ENCODE results near the gene RHCE. TPM values are rescaled to one million over a fixed set of nuclear protein-coding genes. Genes with fewer than 3 reads are reported as not detected.
"Not testable (repeated sequence)": the region's sequence is repeated elsewhere in the genome, so short reads cannot be mapped to it uniquely, and the experiment has no call there.

Gene RHCE
- total RNA-seq, 4 donors from 2014 or later: 0.33 to 1.5 (median 0.39) TPM; not detected in 1

DNA sequence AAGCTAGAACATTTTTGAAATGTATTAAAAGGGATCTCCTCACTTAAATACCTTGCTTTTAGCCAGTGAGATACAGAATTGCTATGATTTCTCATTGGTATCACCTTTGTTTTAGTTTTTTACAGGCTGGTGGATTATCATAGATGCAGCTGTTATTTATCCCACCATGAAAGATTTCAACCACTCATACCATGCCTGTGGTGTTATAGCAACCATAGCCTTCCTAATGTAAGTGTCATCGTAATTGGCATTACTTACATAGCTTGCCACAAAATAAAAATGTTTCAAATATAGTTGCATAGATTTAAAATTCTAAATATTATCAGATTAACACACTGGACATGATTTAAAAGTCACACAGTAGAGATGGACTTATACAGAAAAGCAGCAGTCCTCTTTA is 77.8 kb downstream of the RHCE start:
- no peaks in the 10 kb centered on the region for H3K9me3 ChIP-seq
- intact Hi-C loops (cut with DNase I): loop anchor here (10.0 kb wide), 1 partner anchor 88 kb away; no protein-coding TSS in a partner anchor
- no peak overlapping the region for H3K27ac ChIP-seq
- 93% methylated on average over 1 of the region's 1 CpG for WGBS, 2 donors
- TF ChIP-seq POLR2A (IDR thresholded peaks at IDR 0.05): no peak
- TF ChIP-seq, protein P1, sequence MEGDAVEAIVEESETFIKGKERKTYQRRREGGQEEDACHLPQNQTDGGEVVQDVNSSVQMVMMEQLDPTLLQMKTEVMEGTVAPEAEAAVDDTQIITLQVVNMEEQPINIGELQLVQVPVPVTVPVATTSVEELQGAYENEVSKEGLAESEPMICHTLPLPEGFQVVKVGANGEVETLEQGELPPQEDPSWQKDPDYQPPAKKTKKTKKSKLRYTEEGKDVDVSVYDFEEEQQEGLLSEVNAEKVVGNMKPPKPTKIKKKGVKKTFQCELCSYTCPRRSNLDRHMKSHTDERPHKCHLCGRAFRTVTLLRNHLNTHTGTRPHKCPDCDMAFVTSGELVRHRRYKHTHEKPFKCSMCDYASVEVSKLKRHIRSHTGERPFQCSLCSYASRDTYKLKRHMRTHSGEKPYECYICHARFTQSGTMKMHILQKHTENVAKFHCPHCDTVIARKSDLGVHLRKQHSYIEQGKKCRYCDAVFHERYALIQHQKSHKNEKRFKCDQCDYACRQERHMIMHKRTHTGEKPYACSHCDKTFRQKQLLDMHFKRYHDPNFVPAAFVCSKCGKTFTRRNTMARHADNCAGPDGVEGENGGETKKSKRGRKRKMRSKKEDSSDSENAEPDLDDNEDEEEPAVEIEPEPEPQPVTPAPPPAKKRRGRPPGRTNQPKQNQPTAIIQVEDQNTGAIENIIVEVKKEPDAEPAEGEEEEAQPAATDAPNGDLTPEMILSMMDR (IDR thresholded peaks at IDR 0.05): no peak
- H3K4me3 ChIP-seq (replicated peaks in 1 of 3): no peak overlapping the region
- H3K4me1 ChIP-seq: peaks cover 13 to 15% of the 10 kb centered on the region in 2 donors
- DNase-seq: no peak
- H3K27me3 ChIP-seq: no peaks in the 10 kb centered on the region
- H3K36me3 ChIP-seq: peaks cover 0 to 8% of the 10 kb centered on the region in 2 donors

DNA sequence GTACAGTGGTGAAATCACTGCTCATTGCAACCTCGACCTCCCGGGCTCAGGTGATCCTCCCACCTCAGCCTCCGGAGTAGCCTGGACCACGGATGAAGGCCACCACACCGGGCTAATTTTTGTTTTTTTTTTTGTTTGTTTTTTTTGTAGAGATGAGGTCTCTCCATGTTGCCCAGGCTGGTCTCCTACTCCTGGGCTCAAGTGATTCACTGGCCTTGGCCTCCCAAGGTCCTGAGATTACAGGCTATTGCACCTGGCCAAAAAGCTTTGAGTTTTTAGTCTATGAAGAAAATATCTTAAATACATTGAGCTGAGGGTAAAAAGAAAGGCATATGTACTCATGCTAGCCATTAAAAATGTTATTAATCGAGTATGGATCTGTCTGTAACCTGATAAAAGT is 78.9 kb downstream of the RHCE start:
- Histone ChIP-seq H3K4me3 (replicated peaks in 1 of 3) (no peak overlapping the region), H3K36me3 (peaks cover 0 to 3% of the 10 kb centered on the region in 2 donors), H3K27ac (no peak overlapping the region), H3K9me3 (no peaks in the 10 kb centered on the region), H3K4me1 (peaks cover 13 to 15% of the 10 kb centered on the region in 2 donors), H3K27me3 (no peaks in the 10 kb centered on the region)
- WGBS, 2 donors: 85 to 87% methylated on average over 6 of the region's 6 CpGs
- intact Hi-C loops (cut with DNase I): loop anchor here (10.0 kb wide), 1 partner anchor 87 kb away; no protein-coding TSS in a partner anchor
- TF ChIP-seq, protein P1 (IDR thresholded peaks at IDR 0.05): no peak
- no peak for TF ChIP-seq POLR2A (IDR thresholded peaks at IDR 0.05)
- no peak for DNase-seq

DNA sequence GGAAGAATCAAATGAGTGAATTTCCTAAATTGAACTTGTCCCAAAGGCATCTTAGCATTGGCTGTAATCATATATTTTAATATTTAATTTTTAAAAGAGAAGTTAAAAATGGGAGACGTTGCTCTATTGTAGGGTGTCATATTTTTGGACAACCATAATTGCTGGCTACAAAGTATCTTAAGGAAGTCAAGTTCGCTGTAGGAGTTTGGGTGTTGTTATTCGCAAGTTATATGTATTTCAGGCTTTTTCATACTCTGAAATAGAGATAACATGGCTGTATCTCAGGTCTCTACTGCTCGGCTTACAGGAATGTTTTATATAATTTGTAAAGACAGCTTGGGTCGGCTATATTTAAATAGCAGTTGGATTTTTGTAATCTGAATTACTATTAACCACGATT is 81.6 kb downstream of the RHCE start:
- Histone ChIP-seq H3K27me3 (no peaks in the 10 kb centered on the region), H3K27ac (peak overlapping the region; percentile 83 to 99 (median 93)), H3K9me3 (no peaks in the 10 kb centered on the region), H3K4me3 (replicated peaks in 1 of 3) (peak overlapping the region; percentile 69 to 99 (median 98)), H3K36me3 (no peaks in the 10 kb centered on the region), H3K4me1 (peaks cover 13 to 15% of the 10 kb centered on the region in 2 donors)
- no peak for TF ChIP-seq POLR2A (IDR thresholded peaks at IDR 0.05)
- 1% methylated on average over 6 of the region's 6 CpGs for WGBS, 2 donors
- no peak for DNase-seq
- intact Hi-C loops (cut with DNase I): no loop called here

DNA sequence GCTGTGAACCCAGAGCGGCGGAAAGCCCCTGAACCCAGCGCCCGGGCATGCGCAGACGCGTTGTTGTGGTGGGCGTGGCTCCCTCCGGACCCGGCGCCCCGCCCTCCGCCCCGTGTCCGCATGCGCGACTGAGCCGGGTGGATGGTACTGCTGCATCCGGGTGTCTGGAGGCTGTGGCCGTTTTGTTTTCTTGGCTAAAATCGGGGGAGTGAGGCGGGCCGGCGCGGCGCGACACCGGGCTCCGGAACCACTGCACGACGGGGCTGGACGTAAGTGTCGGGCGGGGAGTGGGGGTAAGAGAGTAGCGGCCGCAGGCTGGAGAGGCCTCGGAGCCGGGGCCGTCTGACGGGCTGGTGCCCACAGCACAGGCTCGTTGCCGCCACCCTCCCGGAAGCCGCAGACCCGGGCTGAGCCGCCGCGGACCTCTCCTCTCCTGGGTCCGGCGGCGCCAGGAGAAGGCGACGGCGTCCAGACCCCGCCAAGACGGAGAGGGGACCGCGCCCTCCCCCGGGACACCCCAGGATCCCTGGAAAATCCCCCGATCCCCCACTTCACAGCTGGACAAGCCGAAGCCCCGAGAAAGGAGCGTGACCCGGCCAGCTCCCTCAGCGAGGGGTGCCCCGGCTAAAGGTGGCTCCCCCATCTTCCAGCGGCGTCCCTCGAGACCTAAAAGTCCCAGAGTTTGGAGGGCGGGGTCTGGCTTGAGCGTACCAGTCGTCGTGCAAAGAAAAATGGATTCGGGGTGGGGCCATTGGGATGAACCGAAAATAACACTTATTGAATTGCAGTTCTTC is 82.2 kb downstream of the RHCE start, which contains the start of gene TMEM50A:
Gene TMEM50A, plus strand, starts transcription at position 147 of the 794 bp plus-strand sequence. CDS start 2,153 bp downstream, outside the sequence.
- peak within 1 kb of the TSS; percentile 83 to 99 (median 93) for H3K27ac ChIP-seq
- intact Hi-C loops (cut with DNase I): no loop called here

DNA sequence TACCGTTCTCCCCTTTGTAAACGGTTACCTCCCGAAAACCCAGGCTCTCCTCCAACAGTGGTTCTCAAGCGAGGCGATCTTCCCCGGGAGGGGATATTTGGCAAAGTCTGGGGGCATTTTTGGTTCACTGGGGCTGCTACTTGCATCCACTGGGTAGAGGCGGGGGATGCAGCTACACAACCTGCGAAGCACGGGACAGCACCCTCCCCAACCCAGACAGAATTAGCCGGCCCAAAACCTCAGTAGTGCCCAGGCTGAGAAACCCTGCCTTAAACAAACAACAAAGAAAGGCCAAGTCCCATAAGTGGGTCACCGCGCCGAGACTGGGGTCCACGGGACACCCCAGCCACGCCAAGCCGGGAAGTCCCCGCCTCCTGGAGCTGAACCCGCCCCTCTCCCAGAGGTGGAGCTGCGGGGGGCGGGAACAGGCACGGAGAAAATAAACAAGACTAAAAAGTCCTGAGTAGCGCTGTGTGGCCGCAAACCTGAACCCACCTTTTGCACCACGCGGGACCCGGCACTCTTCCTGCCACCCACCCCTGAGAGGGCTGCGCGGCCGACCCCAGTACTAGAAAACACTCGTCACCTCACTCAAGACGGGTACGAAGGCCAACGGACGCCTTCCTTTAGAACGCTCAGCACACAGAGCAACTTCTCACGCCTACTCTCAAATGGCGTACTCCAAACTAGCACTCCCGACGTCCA is 83.0 kb downstream of the RHCE start:
- peak in 1 of 2 donors; percentile 24 for DNase-seq
- peak overlapping the region; percentile 83 to 99 (median 93) for H3K27ac ChIP-seq
- H3K27me3 ChIP-seq; H3K9me3 ChIP-seq; intact Hi-C loops (cut with DNase I); H3K36me3 ChIP-seq: not testable (repeated sequence)
- H3K4me3 ChIP-seq (replicated peaks in 1 of 3): peak overlapping the region in 2 of 3 donors; percentile 69 to 98
- peaks cover 13 to 15% of the 10 kb centered on the region in 2 donors for H3K4me1 ChIP-seq
- WGBS, 2 donors: no CpG with 5 or more reads among the region's 39 CpGs

More for the DNA sequence above, 82.2 kb downstream of the RHCE start, which contains the start of gene TMEM50A:
- Histone ChIP-seq H3K36me3 (no peaks in the 10 kb centered on the region), H3K27me3 (no peaks in the 10 kb centered on the region), H3K4me1 (peaks cover 13 to 15% of the 10 kb centered on the region in 2 donors), H3K9me3 (no peaks in the 10 kb centered on the region), H3K4me3 (replicated peaks in 1 of 3) (peak within 1 kb of the TSS; percentile 69 to 99 (median 98))
- DNase-seq: peak; percentile 92 to 93
- WGBS, 2 donors: 0 to 1% methylated on average over 23 to 36 of the region's 75 CpGs
- peak; percentile 45 to 93 for TF ChIP-seq POLR2A (IDR thresholded peaks at IDR 0.05)
- TF ChIP-seq, protein P1 (IDR thresholded peaks at IDR 0.05): no peak

DNA sequence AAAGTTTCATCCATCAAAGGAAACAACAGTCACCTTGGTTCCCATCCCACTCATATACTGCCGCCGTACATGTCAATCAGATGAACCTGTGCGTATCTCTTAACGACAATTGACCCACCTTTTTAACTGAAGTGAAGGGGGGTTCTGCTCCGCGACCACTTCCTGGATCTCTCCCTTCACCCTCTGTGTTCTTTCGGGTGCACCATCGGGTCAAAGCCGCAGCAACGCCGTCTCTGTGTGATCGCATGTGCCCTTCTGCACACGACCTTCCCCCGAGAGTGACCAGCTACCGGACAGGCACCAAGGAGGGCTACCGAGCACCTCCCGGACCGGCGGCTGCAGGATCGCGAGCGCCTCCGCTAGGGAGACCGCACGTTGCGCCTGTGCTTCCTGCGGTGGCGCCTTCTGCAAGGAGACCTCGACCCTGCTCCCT is 83.7 kb downstream of the RHCE start:
- intact Hi-C loops (cut with DNase I): not testable (repeated sequence)
- peaks cover 13 to 15% of the 10 kb centered on the region in 2 donors for H3K4me1 ChIP-seq

DNA sequence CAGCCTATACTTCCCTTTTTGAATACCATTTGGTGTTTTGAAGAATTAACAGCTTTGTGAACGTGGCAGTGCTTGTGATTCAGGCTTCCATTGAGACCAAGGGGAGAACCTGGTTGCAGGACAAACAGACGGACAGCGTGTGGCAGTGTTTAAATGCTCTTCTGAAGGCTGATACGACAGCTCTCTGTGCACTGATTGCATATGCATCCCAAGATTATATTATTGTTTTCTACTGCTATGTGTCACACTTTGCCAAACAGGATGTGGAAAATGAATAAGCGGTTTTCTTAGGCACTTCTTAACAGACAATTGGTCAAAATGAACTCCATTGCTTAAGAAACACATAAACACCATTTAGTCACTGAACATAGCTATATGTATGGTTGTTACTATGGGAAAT is 90.7 kb downstream of the RHCE start:
- DNase-seq; H3K4me3 ChIP-seq (replicated peaks in 1 of 3); H3K27me3 ChIP-seq; intact Hi-C loops (cut with DNase I); H3K36me3 ChIP-seq; H3K9me3 ChIP-seq; H3K4me1 ChIP-seq: not testable (repeated sequence)
- peak overlapping the region in 1 of 3 donors; percentile 38 for H3K27ac ChIP-seq
- WGBS, 2 donors: 58 to 65% methylated on average over 5 of the region's 5 CpGs

More for the DNA sequence above, 83.7 kb downstream of the RHCE start:
- H3K36me3 ChIP-seq, H3K9me3 ChIP-seq, H3K27ac ChIP-seq, H3K27me3 ChIP-seq: not testable (repeated sequence)
- peak; percentile 37 to 50 for DNase-seq
- WGBS, 2 donors: 0 to 1% methylated on average over 11 to 15 of the region's 29 CpGs
- peak overlapping the region in 2 of 3 donors; percentile 43 to 69 for H3K4me3 ChIP-seq (replicated peaks in 1 of 3)

DNA sequence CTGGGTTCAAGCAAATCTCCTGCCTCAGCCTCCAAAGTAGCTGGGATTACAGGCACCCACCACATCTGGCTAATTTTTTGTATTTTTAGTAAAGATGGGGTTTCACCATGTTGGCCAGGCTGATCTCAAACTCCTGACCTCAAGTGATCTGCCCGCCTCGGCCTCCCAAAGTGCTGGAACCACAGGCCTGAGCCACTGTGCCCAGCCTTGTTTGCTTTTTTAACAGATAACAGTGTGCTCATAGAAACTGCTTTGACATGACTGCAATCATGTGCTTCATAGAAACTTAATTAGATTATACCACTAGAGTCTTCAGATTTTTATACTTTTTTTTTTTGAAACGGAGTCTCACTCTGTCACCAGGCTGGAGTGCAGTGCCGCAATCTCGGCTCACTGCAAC is 91.3 kb downstream of the RHCE start:
- peak overlapping the region in 1 of 3 donors; percentile 38 for H3K27ac ChIP-seq
- intact Hi-C loops (cut with DNase I); H3K27me3 ChIP-seq: not testable (repeated sequence)

DNA sequence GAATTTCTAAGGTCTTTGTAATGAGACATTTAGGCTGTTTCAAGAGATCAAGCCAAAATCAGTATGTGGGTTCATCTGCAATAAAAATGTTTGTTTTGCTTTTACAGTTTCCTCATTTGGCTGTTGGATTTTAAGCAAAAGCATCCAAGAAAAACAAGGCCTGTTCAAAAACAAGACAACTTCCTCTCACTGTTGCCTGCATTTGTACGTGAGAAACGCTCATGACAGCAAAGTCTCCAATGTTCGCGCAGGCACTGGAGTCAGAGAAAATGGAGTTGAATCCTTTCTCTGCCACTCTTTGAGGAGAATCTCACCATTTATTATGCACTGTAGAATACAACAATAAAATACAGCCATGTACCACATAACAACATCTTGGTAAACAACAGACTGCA is 91.8 kb downstream of the RHCE start:
- H3K27me3 ChIP-seq; intact Hi-C loops (cut with DNase I): not testable (repeated sequence)
- 66 to 71% methylated on average over 4 of the region's 4 CpGs for WGBS, 2 donors

More for the DNA sequence above, 91.3 kb downstream of the RHCE start:
- H3K36me3 ChIP-seq; H3K4me3 ChIP-seq (replicated peaks in 1 of 3); H3K9me3 ChIP-seq; H3K4me1 ChIP-seq; DNase-seq: not testable (repeated sequence)
- 86% methylated on average over 5 of the region's 5 CpGs for WGBS, 2 donors

More for the DNA sequence above, 91.8 kb downstream of the RHCE start:
- H3K4me1 ChIP-seq; H3K27ac ChIP-seq; DNase-seq; H3K36me3 ChIP-seq; H3K4me3 ChIP-seq (replicated peaks in 1 of 3); H3K9me3 ChIP-seq: not testable (repeated sequence)
